Measurements from ENCODE around the gene SUPT4H1. TPM values are rescaled to one million over a fixed set of nuclear protein-coding genes. Genes with fewer than 3 reads are reported as not detected.

Gene SUPT4H1
- total RNA-seq, 1 experiment from 2014 or later = 109 TPM

- Histone ChIP-seq H3K9ac (ENCODE audit: extremely low read depth, insufficient read length, low read length) (no peak overlapping the region), H3K79me2 (ENCODE audit: insufficient read depth, low read length) (no peaks in the 10 kb centered on the region)
- H3K27ac Mint-ChIP-seq = no peak overlapping the region
These were observed 42.1 kb downstream of the SUPT4H1 start for GRCh38 chr17:58309918-58310259.

More at GRCh38 chr17:58309918-58310259, 42.1 kb downstream of the SUPT4H1 start:
- no peak overlapping the region for H3T11ph ChIP-seq (ENCODE audit: low read length)
- WGBS (ENCODE audit: extremely low coverage, insufficient read length, low lambda C conversion rate) = no CpG with 5 or more reads among the region's 5 CpGs
- no peak overlapping the region for H3K14ac ChIP-seq (ENCODE audit: insufficient read depth, low read length)
- no peaks in the 10 kb centered on the region for H3K4me1 ChIP-seq (ENCODE audit: insufficient read depth, low read length)
- H2BK12ac ChIP-seq (ENCODE audit: insufficient read length, low read depth, low read length) = no peak overlapping the region
- H3K4ac ChIP-seq (ENCODE audit: low read depth, low read length) = no peak overlapping the region
- H3K56ac ChIP-seq (ENCODE audit: insufficient read length, low read depth, low read length) = no peak overlapping the region
- no peak overlapping the region for H2BK5ac ChIP-seq (ENCODE audit: insufficient read length, low read length)
- H4K8ac ChIP-seq (replicated peaks; ENCODE audit: insufficient read length, low read depth, low read length) = no peak overlapping the region
- DNase-seq = no peak
- no peak overlapping the region for H2AFZ ChIP-seq (ENCODE audit: low read length)
- Mint-ChIP-seq H3K9me3 (no peaks in the 10 kb centered on the region), H3K36me3 (ENCODE audit: insufficient read depth in 1 of 3, low read depth in 3 of 3) (no peaks in the 10 kb centered on the region), H3K27me3 (ENCODE audit: low read depth) (peaks cover 2% of the 10 kb centered on the region; the same call in 1 of the 2 replicates), H3K4me1 (peaks cover 0 to 20% of the 10 kb centered on the region in 2 experiments; a peak in 2 of 4 replicates), H3K4me3 (no peak overlapping the region)
- no peaks in the 10 kb centered on the region for H3K23me2 ChIP-seq (ENCODE audit: insufficient read length, low read depth, low read length, poor library complexity, severe bottlenecking)
- H3K27me3 ChIP-seq (ENCODE audit: insufficient read depth, low read length) = no peaks in the 10 kb centered on the region
- H3K79me1 ChIP-seq (ENCODE audit: insufficient read depth, low read depth, low read length, poor library complexity, severe bottlenecking) = no peaks in the 10 kb centered on the region
- H3K18ac ChIP-seq (ENCODE audit: insufficient read length, low read depth, low read length) = no peak overlapping the region
- TF ChIP-seq CTCF (conservative IDR thresholded peaks at IDR 0.05) = no peak
- no peaks in the 10 kb centered on the region for H4K20me1 ChIP-seq (ENCODE audit: control insufficient read depth, insufficient read depth, insufficient read length)
- no peak overlapping the region for H4K91ac ChIP-seq (ENCODE audit: insufficient read length, low read depth, low read length)
- no peak overlapping the region for H4K5ac ChIP-seq (ENCODE audit: insufficient read length, low read depth, low read length)
- no peaks in the 10 kb centered on the region for H3K9me3 ChIP-seq (ENCODE audit: control insufficient read depth, low read depth, low read length)
- no peak overlapping the region for H3K23ac ChIP-seq (ENCODE audit: insufficient read length, low read depth, low read length)
- no peak overlapping the region for H2AK5ac ChIP-seq (ENCODE audit: insufficient read length, low read length)
- no peak overlapping the region for H2BK20ac ChIP-seq (ENCODE audit: low read depth, low read length, poor library complexity, severe bottlenecking)
- no peak overlapping the region for H3K27ac ChIP-seq (ENCODE audit: insufficient read length, low read depth, low read length)
- no peak overlapping the region for H3K4me2 ChIP-seq (ENCODE audit: insufficient read depth, insufficient read length, low read length)
- H2BK120ac ChIP-seq (ENCODE audit: low read depth, low read length, poor library complexity, severe bottlenecking) = no peak overlapping the region
- no peak overlapping the region for H2BK15ac ChIP-seq (ENCODE audit: low read depth, low read length)

Measured in H9 (cell line).